A549 (cell line): Measurements from ENCODE around the gene SUPT3H. TPM values are rescaled to one million over a fixed set of nuclear protein-coding genes. Genes with fewer than 3 reads are reported as not detected.

Experiments used
- ATAC-seq, 2 experiments: fragments of 200-7000 bp in 1 of 2; fragments of >200 bp in 1 of 2; cut with Nextera tagmentation in 1 of 2; cut with Tn5 transposase in 1 of 2; 3 replicates each; pipeline versions ENCODE4 v1.8.0 to v1.9.1; 2018 to 2020; ENCODE audit warnings: mild to moderate bottlenecking in 1 of 2, moderate library complexity in 1 of 2
- CTCF ChIA-PET: fragments of 300-600 bp; sonication (Branson Sonifier 250); formaldehyde crosslinking; extraction: SDS; loops from one replicate; lab custom pipeline; 2021; ENCODE audit warnings: antibody characterized with exemption, inconsistent platforms; lab: Yijun Ruan, JAX
- POLR2A ChIA-PET: fragments of 350-600 bp; formaldehyde crosslinking; extraction: SDS; loops from one replicate; lab custom pipeline; 2021; ENCODE audit warnings: antibody characterized with exemption, inconsistent platforms; lab: Yijun Ruan, JAX
- DNase-seq, 2 experiments: peaks; one replicate each; pipeline versions ENCODE4 v3.0.0 to v3.0.0-alpha.2; 2011 to 2016; ENCODE audit warnings: low read depth in 1 of 2, low spot score in 1 of 2
- FAIRE-seq: peaks from 2 replicates; lab custom pipeline; 2011; peaks lifted over from hg19 to GRCh38; lab: Jason Lieb, UNC
- H3K27ac ChIP-seq, 2 experiments: fragments of >200 bp; sonication (Bioruptor Twin); formaldehyde crosslinking; 3 replicates each; pipeline ENCODE4 v1.5.1; 2016 to 2017
- H3K4me1 ChIP-seq: fragments of >200 bp; sonication (Bioruptor Twin); formaldehyde crosslinking; 3 replicates; pipeline ENCODE4 v1.6.1; 2016
- H3K4me2 ChIP-seq: fragments of >200 bp; sonication (Bioruptor Twin); formaldehyde crosslinking; 3 replicates; pipeline ENCODE4 v1.6.1; 2016
- H3K4me3 ChIP-seq: fragments of >200 bp; sonication (Bioruptor Twin); formaldehyde crosslinking; 3 replicates; pipeline ENCODE4 v1.5.1; 2016
- H3K9me3 ChIP-seq: fragments of >200 bp; sonication (Bioruptor Twin); formaldehyde crosslinking; 3 replicates; pipeline ENCODE4 v1.6.1; 2016
- CTCF ChIP-seq: fragments of >200 bp; sonication (Bioruptor Twin); formaldehyde crosslinking; IDR thresholded peaks from 3 replicates; pipeline ENCODE4 v1.5.1; 2016
- E2F6 ChIP-seq: IDR thresholded peaks from 2 replicates; pipeline ENCODE4 v1.6.1; 2012; ENCODE audit warnings: low read depth, borderline replicate concordance
- FOSB ChIP-seq: fragments of 250-450 bp; sonication (Bioruptor Pico); IDR thresholded peaks from 2 replicates; pipeline ENCODE4 v1.5.0; 2020; ENCODE audit warnings: mild to moderate bottlenecking, moderate library complexity
- FOSL2 ChIP-seq, 2 experiments: fragments of 450-650 bp in 1 of 2; fragments of >200 bp in 1 of 2; sonication (Bioruptor Twin) in 1 of 2; formaldehyde crosslinking; IDR thresholded peaks; 2 replicates each; pipeline versions ENCODE4 v1.5.0 to v1.6.1; 2016 to 2020; ENCODE audit warnings: mild to moderate bottlenecking in 1 of 2, moderate library complexity in 1 of 2
- FOXS1 ChIP-seq: fragments of 250-450 bp; sonication (Bioruptor Pico); IDR thresholded peaks from 2 replicates; pipeline ENCODE4 v1.5.0; 2020; ENCODE audit warnings: mild to moderate bottlenecking, moderate library complexity
- HMGXB4 ChIP-seq: fragments of 250-450 bp; sonication (Bioruptor Pico); IDR thresholded peaks from 2 replicates; pipeline ENCODE4 v1.5.0; 2021; ENCODE audit warnings: mild to moderate bottlenecking, moderate library complexity, borderline replicate concordance
- HOXA7 ChIP-seq: fragments of 250-450 bp; sonication (Bioruptor Pico); IDR thresholded peaks from 2 replicates; pipeline ENCODE4 v1.5.0; 2020; ENCODE audit warnings: mild to moderate bottlenecking, moderate library complexity
- HOXB13 ChIP-seq: fragments of 250-450 bp; sonication (Bioruptor Pico); IDR thresholded peaks from 2 replicates; pipeline ENCODE4 v1.5.0; 2020; ENCODE audit warnings: low read depth, mild to moderate bottlenecking, moderate library complexity
- HOXB5 ChIP-seq: fragments of 250-450 bp; sonication (Bioruptor Pico); IDR thresholded peaks from 2 replicates; pipeline ENCODE4 v1.5.0; 2020; ENCODE audit warnings: mild to moderate bottlenecking, moderate library complexity
- KDM5A ChIP-seq: fragments of 200-600 bp; sonication (generic); IDR thresholded peaks from 2 replicates; pipeline ENCODE4 v1.6.1; 2016; ENCODE audit warnings: antibody characterized with exemption, mild to moderate bottlenecking
- NFE2L2 ChIP-seq: fragments of 150-350 bp; conservative IDR thresholded peaks from 2 replicates; pipeline ENCODE4 v1.6.1; 2014; ENCODE audit warnings: low read length
- NPAS2 ChIP-seq: fragments of 250-450 bp; sonication (Bioruptor Pico); IDR thresholded peaks from 2 replicates; pipeline ENCODE4 v1.8.0; 2022; ENCODE audit warnings: mild to moderate bottlenecking, moderate library complexity, borderline replicate concordance
- NR3C1 ChIP-seq: fragments of >200 bp; sonication (Bioruptor Twin); formaldehyde crosslinking; IDR thresholded peaks from 3 replicates; pipeline ENCODE4 v1.6.1; 2017
- PBX3 ChIP-seq: IDR thresholded peaks from 2 replicates; pipeline ENCODE4 v1.6.1; 2012
- RAD21 ChIP-seq, 2 experiments: fragments of >200 bp in 1 of 2; sonication (Bioruptor Twin) in 1 of 2; formaldehyde crosslinking in 1 of 2; IDR thresholded peaks in 1 of 2; conservative IDR thresholded peaks in 1 of 2; 2 replicates in 1 of 2; 3 replicates in 1 of 2; pipeline ENCODE4 v1.6.1; 2012 to 2018; ENCODE audit warnings: inconsistent platforms in 1 of 2
- RARB ChIP-seq: fragments of 250-450 bp; sonication (Bioruptor Pico); IDR thresholded peaks from 2 replicates; pipeline ENCODE4 v1.8.0; 2021; ENCODE audit warnings: mild to moderate bottlenecking, moderate library complexity
- REST ChIP-seq: fragments of 200-600 bp; sonication (generic); IDR thresholded peaks from 2 replicates; pipeline ENCODE4 v1.6.1; 2016; ENCODE audit warnings: antibody characterized with exemption, mild to moderate bottlenecking, moderate library complexity
- RNF2 ChIP-seq: fragments of 200-600 bp; sonication (generic); IDR thresholded peaks from 2 replicates; pipeline ENCODE4 v1.6.1; 2016; ENCODE audit warnings: low read depth, mild to moderate bottlenecking, antibody characterized with exemption, moderate library complexity, borderline replicate concordance
- SMC3 ChIP-seq: fragments of >200 bp; sonication (Bioruptor Twin); formaldehyde crosslinking; IDR thresholded peaks from 3 replicates; pipeline ENCODE4 v1.6.1; 2018; ENCODE audit warnings: inconsistent platforms
- SREBF2 ChIP-seq: fragments of 450-650 bp; IDR thresholded peaks from 2 replicates; pipeline ENCODE4 v1.6.1; 2014; ENCODE audit warnings: mild to moderate bottlenecking, moderate library complexity
- TFCP2L1 ChIP-seq: fragments of 250-450 bp; sonication (Bioruptor Pico); IDR thresholded peaks from 2 replicates; pipeline ENCODE4 v1.5.0; 2021; ENCODE audit warnings: mild to moderate bottlenecking
- TP53 ChIP-seq: fragments of 250-450 bp; sonication (Bioruptor Pico); IDR thresholded peaks from 2 replicates; pipeline ENCODE4 v1.5.0; 2021; ENCODE audit warnings: mild to moderate bottlenecking, moderate library complexity
- ZC3H11A ChIP-seq: fragments of 450-650 bp; IDR thresholded peaks from 2 replicates; pipeline ENCODE4 v1.6.1; 2014; ENCODE audit warnings: antibody characterized with exemption, mild to moderate bottlenecking
- ZNF302 ChIP-seq: fragments of 250-450 bp; sonication (Bioruptor Pico); IDR thresholded peaks from 2 replicates; pipeline ENCODE4 v1.9.0; 2021; ENCODE audit warnings: inconsistent platforms, mild to moderate bottlenecking, moderate library complexity
- WGBS: methylation state at CpG from one replicate; pipeline ENCODE4 v1.1.6; 2017; ENCODE audit errors: missing lambda C conversion rate; 5-methylcytosine and 5-hydroxymethylcytosine counted together
- polyA plus RNA-seq, 4 experiments: library from polyadenylated mRNA; depleted of rRNA in 3 of 4; stranded (reverse); fragments of >200 nt; fragmentation: RNase III in 1 of 4; extraction: RNeasy Plus Mini Kit Qiagen cat#74134 plus additional on column Dnase treatment in 1 of 4; gene quantifications; 2 replicates in 3 of 4; 3 replicates in 1 of 4; pipeline ENCODE4 v1.2.3, GENCODE V29; 2011 to 2017

SUPT3H gene
- polyA plus RNA-seq, 2 of the 4 experiments (the other 2 are of a cell fraction): 4.3 to 6.2 TPM

- Histone ChIP-seq H3K9me3 (no peaks in the 10 kb centered on the region), H3K27ac (no peak overlapping the region), H3K4me2 (no peak overlapping the region), H3K4me1 (no peaks in the 10 kb centered on the region)
- DNase-seq: no peak
- TF ChIP-seq NPAS2 (CRISPR knock-in tag) (no peak), ZNF302 (CRISPR knock-in tag) (no peak), FOSB (CRISPR knock-in tag) (no peak), KDM5A (no peak), RARB (CRISPR knock-in tag) (no peak), RAD21 (conservative IDR thresholded peaks at IDR 0.05 in 1 of 2, IDR thresholded peaks at IDR 0.05 in 1 of 2) (no peak), PBX3 (no peak), HOXB5 (no peak), NR3C1 (no peak), FOSL2 (IDR thresholded peaks at IDR 0.05) (no peak), FOSL2 (CRISPR knock-in tag; IDR thresholded peaks at IDR 0.05) (no peak), SMC3 (no peak)
- TF ChIP-seq, all 56 proteins: peak for 0
- CTCF ChIA-PET: no interaction called here
- ATAC-seq: no peak
- no peak for FAIRE-seq
- 83% methylated on average over 3 of the region's 3 CpGs for WGBS
- POLR2A ChIA-PET: no interaction called here
- H3K4me3 ChIP-seq: no peak overlapping the region
Measured at GRCh38 chr6:44831002-44831610, 546.6 kb downstream of the SUPT3H start.

GRCh38 chr6:44829836-44830235 is 547.9 kb downstream of the SUPT3H start:
- DNase-seq (no peak), ATAC-seq (no peak), FAIRE-seq (no peak)
- Histone ChIP-seq H3K27ac (no peak overlapping the region), H3K4me2 (no peak overlapping the region), H3K9me3 (no peaks in the 10 kb centered on the region), H3K4me1 (no peaks in the 10 kb centered on the region), H3K4me3 (no peak overlapping the region)
- ChIA-PET CTCF (no interaction called here), POLR2A (no interaction called here)
- 71% methylated on average over 2 of the region's 2 CpGs for WGBS
- no peak for TF ChIP-seq SREBF2
- TF ChIP-seq REST: no peak
- no peak for TF ChIP-seq RNF2
- no peak for TF ChIP-seq ZC3H11A
- no peak for TF ChIP-seq TFCP2L1 (CRISPR knock-in tag)
- TF ChIP-seq FOSL2 (IDR thresholded peaks at IDR 0.05): no peak
- no peak for TF ChIP-seq FOSL2 (CRISPR knock-in tag; IDR thresholded peaks at IDR 0.05)
- TF ChIP-seq HOXB13 (CRISPR knock-in tag): no peak
- TF ChIP-seq NFE2L2: no peak
- no peak for TF ChIP-seq HOXA7 (CRISPR knock-in tag)

- FAIRE-seq (no peak), ATAC-seq (no peak), DNase-seq (no peak)
- no peaks in the 10 kb centered on the region for H3K4me1 ChIP-seq
- POLR2A ChIA-PET: no interaction called here
- no peaks in the 10 kb centered on the region for H3K9me3 ChIP-seq
- no peak overlapping the region for H3K4me2 ChIP-seq
- no peak overlapping the region for H3K4me3 ChIP-seq
- CTCF ChIA-PET: no interaction called here
- WGBS: 83% methylated on average over 2 of the region's 2 CpGs
- no peak overlapping the region for H3K27ac ChIP-seq
- TF ChIP-seq CTCF: no peak
- TF ChIP-seq E2F6: no peak
- TF ChIP-seq HMGXB4: no peak
- TF ChIP-seq FOXS1 (CRISPR knock-in tag): no peak
- no peak for TF ChIP-seq NR3C1
- TF ChIP-seq TP53 (CRISPR knock-in tag): no peak
Measured at GRCh38 chr6:44828780-44829179, 549.0 kb downstream of the SUPT3H start.
